Measurements from ENCODE around the gene PRR12.

GRCh38 chr19:49579193-49579592 is 11.8 kb upstream of the PRR12 start:
- no peak for TF ChIP-seq CTCF (IDR thresholded peaks at IDR 0.05)
- no peak for TF ChIP-seq EP300 (IDR thresholded peaks at IDR 0.05; ENCODE audit: low read depth)
- no peak for TF ChIP-seq POLR2A (IDR thresholded peaks at IDR 0.05)
